ENCODE measurements around the gene FAM177B.

The FAM177B gene

GRCh38 chr1:222791006-222791710, 54.2 kb downstream of the FAM177B start:
- Histone ChIP-seq H3K27me3 (ENCODE audit: insufficient read depth, low read length, poor library complexity, severe bottlenecking) (no peaks in the 10 kb centered on the region), H4K20me1 (ENCODE audit: insufficient read depth, low read length, poor library complexity, severe bottlenecking) (no peaks in the 10 kb centered on the region), H3K9me3 (ENCODE audit: insufficient read depth, low read depth, low read length) (no peaks in the 10 kb centered on the region), H3K4me3 (ENCODE audit: low read length, poor library complexity, severe bottlenecking) (no peak overlapping the region), H2AFZ (ENCODE audit: low read length) (peak overlapping the region; percentile 31; the same call in 1 of the 2 replicates), H3K9ac (ENCODE audit: low read depth, low read length, poor library complexity, severe bottlenecking) (no peak overlapping the region), H3K79me2 (ENCODE audit: insufficient read depth, low read length) (no peaks in the 10 kb centered on the region), H3K4me1 (ENCODE audit: insufficient read depth, low read length, poor library complexity, severe bottlenecking) (no peaks in the 10 kb centered on the region), H3K9me2 (replicated peaks; ENCODE audit: low read depth, low read length) (no peaks in the 10 kb centered on the region), H3F3A (ENCODE audit: low read depth) (no peaks in the 10 kb centered on the region), H3K4me2 (ENCODE audit: low read depth, low read length, poor library complexity, severe bottlenecking) (no peak overlapping the region), H3K36me3 (ENCODE audit: insufficient read depth, low read length) (no peaks in the 10 kb centered on the region)
- TF ChIP-seq EZH2phosphoT487 (IDR thresholded peaks at IDR 0.05; ENCODE audit: borderline replicate concordance) (no peak), CTCF (conservative IDR thresholded peaks at IDR 0.05; ENCODE audit: low read length) (no peak)

GRCh38 chr1:222792744-222793143, 55.7 kb downstream of the FAM177B start:
- no peak overlapping the region for H3K4me2 ChIP-seq (ENCODE audit: low read depth, low read length, poor library complexity, severe bottlenecking)
- no peak overlapping the region for H3K4me3 ChIP-seq (ENCODE audit: low read length, poor library complexity, severe bottlenecking)
- no peaks in the 10 kb centered on the region for H4K20me1 ChIP-seq (ENCODE audit: insufficient read depth, low read length, poor library complexity, severe bottlenecking)
- H3K9me2 ChIP-seq (replicated peaks; ENCODE audit: low read depth, low read length) = no peaks in the 10 kb centered on the region
- no peaks in the 10 kb centered on the region for H3K36me3 ChIP-seq (ENCODE audit: insufficient read depth, low read length)
- H3F3A ChIP-seq (ENCODE audit: low read depth) = no peaks in the 10 kb centered on the region
- H3K9ac ChIP-seq (ENCODE audit: low read depth, low read length, poor library complexity, severe bottlenecking) = no peak overlapping the region
- no peaks in the 10 kb centered on the region for H3K79me2 ChIP-seq (ENCODE audit: insufficient read depth, low read length)
- H2AFZ ChIP-seq (ENCODE audit: low read length) = 0 out of 2 replicates have a peak overlapping the region, but pooled peaks have one; percentile 9
- H3K4me1 ChIP-seq (ENCODE audit: insufficient read depth, low read length, poor library complexity, severe bottlenecking) = no peaks in the 10 kb centered on the region
- H3K27me3 ChIP-seq (ENCODE audit: insufficient read depth, low read length, poor library complexity, severe bottlenecking) = no peaks in the 10 kb centered on the region
- H3K9me3 ChIP-seq (ENCODE audit: insufficient read depth, low read depth, low read length) = no peaks in the 10 kb centered on the region
- TF ChIP-seq EZH2phosphoT487 (IDR thresholded peaks at IDR 0.05; ENCODE audit: borderline replicate concordance) = no peak
- peak; percentile 79 for TF ChIP-seq CTCF (conservative IDR thresholded peaks at IDR 0.05; ENCODE audit: low read length)

- TF ChIP-seq EZH2phosphoT487 (IDR thresholded peaks at IDR 0.05; ENCODE audit: borderline replicate concordance) (no peak), CTCF (conservative IDR thresholded peaks at IDR 0.05; ENCODE audit: low read length) (peak; percentile 48)
- Histone ChIP-seq H3K9me3 (ENCODE audit: insufficient read depth, low read depth, low read length) (no peaks in the 10 kb centered on the region), H3K9ac (ENCODE audit: low read depth, low read length, poor library complexity, severe bottlenecking) (no peak overlapping the region), H3K4me3 (ENCODE audit: low read length, poor library complexity, severe bottlenecking) (no peak overlapping the region), H3K79me2 (ENCODE audit: insufficient read depth, low read length) (no peaks in the 10 kb centered on the region), H3K36me3 (ENCODE audit: insufficient read depth, low read length) (no peaks in the 10 kb centered on the region), H3K4me2 (ENCODE audit: low read depth, low read length, poor library complexity, severe bottlenecking) (no peak overlapping the region), H3K9me2 (replicated peaks; ENCODE audit: low read depth, low read length) (no peaks in the 10 kb centered on the region), H3K27me3 (ENCODE audit: insufficient read depth, low read length, poor library complexity, severe bottlenecking) (no peaks in the 10 kb centered on the region), H4K20me1 (ENCODE audit: insufficient read depth, low read length, poor library complexity, severe bottlenecking) (no peaks in the 10 kb centered on the region), H3K4me1 (ENCODE audit: insufficient read depth, low read length, poor library complexity, severe bottlenecking) (no peaks in the 10 kb centered on the region), H2AFZ (ENCODE audit: low read length) (no peak overlapping the region), H3F3A (ENCODE audit: low read depth) (no peaks in the 10 kb centered on the region)
Measured at GRCh38 chr1:222794656-222795474, 57.9 kb downstream of the FAM177B start.
